T1000 (cell line): Measurements from ENCODE around the gene NGFR.

ENCODE experiments used
- DNase-seq: peaks from one replicate; lab custom pipeline; 2025; ENCODE audit warnings: mixed read lengths; lab: John Stamatoyannopoulos, UW

The NGFR gene

DNA sequence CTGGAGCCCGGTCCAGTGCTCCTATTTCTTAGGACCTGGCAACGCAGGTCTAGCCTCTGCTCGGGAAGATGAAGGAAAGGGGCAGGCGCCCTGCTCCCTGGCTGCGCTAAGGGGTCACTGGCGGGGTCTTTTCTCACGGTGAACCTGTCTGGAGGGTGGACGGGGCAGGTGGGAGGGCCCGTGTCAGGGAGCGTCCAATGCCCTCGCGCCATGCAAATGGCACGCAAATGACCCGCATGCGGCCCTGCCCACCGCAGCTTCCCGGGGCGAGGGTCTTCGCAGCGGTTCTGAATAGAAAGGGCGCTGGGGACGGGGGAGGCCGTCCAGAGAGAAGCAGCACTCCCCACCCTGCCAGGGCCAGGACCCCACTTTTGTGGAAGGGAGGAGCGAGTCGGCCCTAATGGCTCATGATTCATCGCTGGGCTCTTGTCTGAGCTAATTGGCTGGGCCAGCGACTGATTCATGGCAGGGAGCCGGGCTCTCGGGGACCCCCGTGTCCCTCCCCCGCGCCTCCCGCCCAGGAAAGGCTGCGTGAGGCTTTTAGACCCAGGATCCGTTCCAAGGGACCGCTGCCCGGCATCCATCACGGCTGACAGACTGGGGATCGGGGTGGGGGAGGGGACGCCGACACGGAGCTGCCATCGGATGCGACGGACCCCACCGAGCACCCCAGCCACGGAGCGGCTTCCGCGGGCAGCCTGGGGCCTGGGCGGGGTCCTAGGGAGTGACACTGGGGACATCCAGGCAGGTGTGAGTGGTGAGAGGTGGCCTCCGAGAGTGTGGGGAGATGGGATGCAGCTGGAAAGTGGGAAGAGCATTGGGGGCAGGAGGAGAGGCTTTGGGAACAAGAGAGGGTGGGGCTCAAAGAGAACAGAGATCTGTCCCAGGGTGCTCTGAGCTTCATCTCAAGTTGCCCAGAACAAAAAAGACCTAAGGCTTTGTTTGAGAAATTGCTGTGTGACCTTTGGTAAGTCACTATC is 25.0 kb upstream of the NGFR start:
- no peak for DNase-seq

DNA sequence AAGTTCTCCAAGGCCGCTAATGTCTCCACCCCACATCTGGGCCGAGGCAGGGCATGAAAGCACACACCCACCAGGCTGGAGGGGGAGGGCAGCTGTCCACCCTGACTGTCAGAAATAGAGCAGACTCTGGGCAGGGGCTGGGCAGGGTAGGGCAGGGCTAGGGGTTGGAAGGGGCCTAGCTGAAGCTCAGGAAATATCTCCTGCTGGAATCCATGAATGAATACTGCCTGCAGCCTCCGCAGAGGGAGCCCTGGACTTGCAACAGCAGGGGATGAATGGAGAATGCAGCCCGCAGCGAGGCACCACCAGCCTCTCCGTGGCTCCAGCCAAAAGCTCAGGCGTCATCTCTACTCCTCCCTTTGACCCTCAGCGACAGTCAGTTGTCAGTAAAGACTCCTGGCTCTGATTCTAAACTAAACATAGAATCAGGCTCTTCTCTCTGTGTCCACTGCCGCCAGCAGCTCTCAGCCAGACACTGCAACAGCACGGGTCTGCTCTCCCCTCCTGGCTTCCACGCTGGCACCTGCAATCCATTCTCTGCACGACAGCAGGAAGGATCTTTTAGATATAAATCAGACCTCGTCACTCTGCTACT is 23.9 kb upstream of the NGFR start:
- DNase-seq, result no peak

GRCh38 chr17:49471769-49472168 is 23.3 kb upstream of the NGFR start:
- no peak for DNase-seq

- no peak for DNase-seq
These were observed 22.6 kb upstream of the NGFR start for GRCh38 chr17:49472527-49472926.

- no peak for DNase-seq
These were observed 21.0 kb upstream of the NGFR start for GRCh38 chr17:49473900-49474751.

DNA sequence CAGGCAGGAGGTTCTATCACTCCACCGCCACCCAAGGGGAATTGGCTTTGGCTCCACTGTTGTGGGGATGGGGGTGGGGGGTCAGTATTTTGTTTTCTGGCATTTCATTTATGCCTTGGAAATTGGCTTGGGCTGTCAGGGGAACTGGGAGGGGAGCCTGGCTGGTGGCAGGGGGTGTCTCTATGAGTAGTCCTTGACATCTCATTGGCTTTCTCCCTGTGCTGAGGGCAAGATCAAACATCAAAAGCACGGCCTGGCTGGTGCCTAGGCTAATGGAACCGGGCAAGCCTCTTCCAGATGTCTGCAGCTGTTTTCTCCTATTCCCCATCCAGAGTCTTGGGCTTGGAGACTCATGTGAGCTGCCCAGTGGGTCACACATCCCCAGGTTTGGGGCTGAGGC is 17.4 kb upstream of the NGFR start:
- no peak for DNase-seq

DNA sequence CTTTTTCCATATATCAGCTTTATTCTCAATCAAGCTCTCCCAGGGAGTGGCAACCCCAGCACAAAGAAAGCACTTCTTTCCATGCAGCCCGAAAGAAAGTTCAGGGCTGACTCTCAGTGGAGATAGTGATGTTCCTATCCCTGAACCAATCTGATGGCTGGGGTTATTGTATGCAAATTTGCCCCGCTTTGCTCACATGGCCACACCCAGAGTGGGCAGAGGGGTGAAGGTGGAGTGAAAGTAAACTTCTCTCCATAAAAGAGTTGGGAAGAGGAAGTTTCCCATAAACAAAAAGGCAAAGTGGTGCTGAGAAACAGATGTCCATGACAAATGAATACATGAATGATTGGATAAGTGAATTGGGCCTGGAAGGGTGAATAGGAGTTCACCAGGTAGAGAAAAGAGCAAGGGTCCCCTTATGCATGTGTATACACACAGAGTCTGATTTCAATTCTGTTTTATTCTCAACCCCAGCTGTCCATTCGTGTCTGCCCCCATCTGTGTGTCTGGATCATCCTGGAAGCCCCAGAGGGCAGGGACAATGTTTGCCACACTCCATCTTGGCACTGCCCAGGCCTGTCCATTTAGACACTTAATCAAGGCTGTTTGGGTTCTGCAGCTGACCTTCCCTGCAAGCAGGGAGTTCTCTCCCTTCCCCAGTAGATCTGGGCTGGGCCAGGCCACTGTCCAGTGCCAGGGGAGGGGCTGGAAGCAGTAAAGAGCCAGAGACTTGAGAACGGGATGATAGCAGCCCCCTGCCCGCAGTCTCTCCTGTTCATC is 14.1 kb upstream of the NGFR start:
- DNase-seq, result no peak

DNA sequence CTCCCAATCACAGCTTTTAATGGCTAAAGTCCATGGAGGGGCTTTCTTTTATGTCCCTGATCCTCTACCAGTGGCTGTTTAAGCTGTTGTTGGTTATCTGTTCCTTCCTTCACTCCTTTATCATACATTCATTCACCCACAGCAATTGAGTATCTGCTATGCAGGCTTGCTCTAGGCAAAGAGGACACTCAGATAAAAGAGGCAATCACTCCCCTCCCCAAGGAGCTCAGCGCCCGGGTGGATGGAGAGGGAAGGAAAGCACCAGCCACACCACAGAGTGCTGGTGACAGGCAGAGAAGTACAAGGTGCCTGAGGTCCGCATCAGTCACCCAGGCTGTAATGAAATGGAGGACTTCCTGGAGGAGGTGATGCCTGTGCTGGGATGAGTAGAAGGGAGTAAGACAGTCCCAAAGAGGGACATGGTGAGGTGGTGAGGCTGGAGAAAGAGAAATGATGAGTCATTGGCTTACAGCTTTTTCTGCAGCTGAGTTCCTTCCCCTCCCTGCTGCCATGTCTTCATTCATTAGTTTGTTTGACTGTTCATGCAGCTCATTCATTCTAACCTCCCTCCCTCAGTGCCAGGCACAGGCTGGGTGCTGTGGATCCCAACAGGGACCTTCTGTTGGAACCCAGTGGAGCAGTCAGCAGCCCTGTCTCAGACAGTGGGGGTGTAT is 12.8 kb upstream of the NGFR start:
- DNase-seq, result no peak

DNA sequence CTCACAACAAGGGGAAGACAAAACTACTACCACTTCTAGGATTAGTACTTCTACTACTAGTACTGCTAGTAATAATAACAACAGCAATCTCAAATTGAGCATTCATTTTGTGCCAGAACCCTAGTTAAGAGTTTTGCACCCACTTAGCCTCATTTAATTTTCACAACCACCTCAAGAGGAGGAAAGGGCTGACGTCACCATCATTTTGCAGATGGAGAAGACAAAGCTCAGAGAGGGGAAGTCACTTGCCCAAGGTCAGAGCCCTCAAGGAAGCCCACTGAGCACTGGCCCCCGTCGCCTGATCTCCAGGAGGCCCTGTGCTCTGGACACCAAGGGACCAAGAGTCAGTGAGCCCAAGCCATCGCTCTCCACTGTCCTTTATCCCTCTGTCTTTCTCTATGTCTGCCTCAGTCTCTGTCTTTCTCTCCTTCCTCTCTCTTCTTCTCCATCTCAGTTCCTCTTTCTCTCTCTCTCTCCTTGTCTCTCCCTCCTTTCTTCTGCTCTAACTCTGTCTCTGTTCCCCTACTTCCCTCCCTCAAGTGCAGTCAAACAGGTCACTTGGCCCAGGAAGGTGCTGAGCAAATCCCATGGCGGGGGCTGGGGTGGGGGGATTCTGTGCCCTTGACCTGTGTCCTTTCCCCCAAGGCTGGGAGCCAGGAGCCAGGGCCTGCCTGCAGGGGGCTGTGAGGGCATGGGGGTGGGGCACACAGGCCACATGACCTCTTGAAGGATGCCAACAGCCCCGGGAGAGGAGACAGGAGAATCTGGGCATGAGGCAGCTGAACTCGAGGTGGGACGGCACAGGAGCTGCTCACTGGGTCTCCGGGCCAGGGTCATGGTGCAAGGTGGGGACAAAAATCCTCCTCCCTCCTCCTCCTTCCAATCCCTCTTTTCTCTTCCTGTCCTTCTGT is 11.2 kb upstream of the NGFR start:
- no peak for DNase-seq

DNA sequence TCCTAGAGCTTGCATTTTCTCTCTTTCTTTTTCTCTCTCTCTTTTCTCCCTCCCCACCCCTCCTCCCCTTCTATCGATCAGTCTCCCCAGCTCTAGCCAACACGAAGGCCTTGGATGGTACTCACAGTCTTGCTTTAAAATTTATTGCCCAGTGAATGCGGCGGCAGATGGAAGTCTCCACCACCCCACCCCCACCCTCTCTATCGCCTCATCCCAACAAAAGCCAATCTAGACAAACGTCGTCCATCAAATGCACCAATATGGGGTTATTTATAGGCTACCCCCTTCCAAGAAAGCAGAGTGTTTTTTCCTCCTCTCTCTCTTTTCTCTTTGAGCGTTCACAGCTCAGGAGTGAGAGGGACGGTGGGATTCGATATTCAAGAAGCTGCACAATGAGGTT is 10.5 kb upstream of the NGFR start:
- DNase-seq, result no peak

- DNase-seq, result no peak
These were observed 9.0 kb upstream of the NGFR start for GRCh38 chr17:49486012-49486641.

GRCh38 chr17:49487183-49487582 is 7.9 kb upstream of the NGFR start:
- DNase-seq, result no peak

- no peak for DNase-seq
These were observed 6.5 kb upstream of the NGFR start for GRCh38 chr17:49488612-49489011.

GRCh38 chr17:49489348-49489747 is 5.7 kb upstream of the NGFR start:
- no peak for DNase-seq

DNA sequence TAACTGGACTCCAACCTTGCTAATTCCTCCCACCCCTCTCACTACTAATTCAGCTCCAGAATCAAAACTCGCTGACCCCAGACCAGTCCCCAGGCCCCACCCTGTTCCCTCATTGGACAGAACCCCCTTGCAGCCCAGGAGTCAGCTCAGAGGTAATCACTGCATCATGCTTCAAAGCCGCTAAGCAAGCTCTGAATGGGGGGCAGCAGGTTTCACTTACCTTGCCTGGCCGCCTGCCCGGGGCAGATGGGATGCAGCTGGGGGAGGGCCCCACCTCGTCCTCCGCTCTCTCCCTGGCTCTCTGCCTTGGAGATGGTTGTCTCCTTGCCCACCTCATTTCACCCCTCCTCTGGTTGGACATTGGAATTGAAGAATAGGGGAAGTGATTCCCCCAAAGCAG is 4.8 kb upstream of the NGFR start:
- no peak for DNase-seq

GRCh38 chr17:49491192-49491769 is 3.8 kb upstream of the NGFR start:
- no peak for DNase-seq

DNA sequence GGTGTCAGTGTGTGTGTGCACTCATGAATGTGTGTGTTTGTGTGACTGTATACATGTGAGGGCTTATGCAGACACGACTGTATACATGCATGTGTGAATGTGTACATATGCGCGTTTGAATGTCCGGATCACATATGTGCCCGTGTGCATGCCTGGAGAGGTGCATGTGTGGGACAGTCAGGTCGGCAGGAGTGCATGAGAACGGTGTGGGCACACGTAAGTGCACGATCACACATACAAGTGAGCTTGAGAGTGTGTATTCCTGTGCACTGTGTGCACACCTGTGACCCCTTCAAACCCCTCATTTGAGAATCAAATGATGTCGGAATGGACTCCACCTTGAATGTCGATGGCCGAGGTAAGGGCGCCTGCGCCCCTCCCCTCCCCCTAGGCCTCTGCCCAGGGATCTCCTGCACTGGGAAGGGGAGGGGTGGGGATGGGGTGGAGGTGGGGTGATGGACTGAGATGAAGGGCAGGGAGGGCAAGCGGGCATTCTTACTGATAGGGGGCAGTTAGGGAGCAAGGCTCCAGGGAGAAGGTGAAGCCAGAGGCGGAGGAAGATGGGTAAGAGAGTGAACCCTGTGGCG is 601 bp upstream of the NGFR start:
- DNase-seq, result no peak

- no peak for DNase-seq
These were observed 719 bp downstream of the NGFR start for GRCh38 chr17:49495842-49496182.
